Activated T-cell treated with anti-CD3 and anti-CD28 coated beads for 48 hours (primary cell): ENCODE data around the gene HDX.
"Not testable (repeated sequence)": the region's sequence is repeated elsewhere in the genome, so short reads cannot be mapped to it uniquely, and the experiment has no call there.

Experiments
- DNase-seq: peaks from one replicate; pipeline ENCODE4 v3.0.0-alpha.2; 2020; ENCODE audit warnings: low read depth

HDX gene, protein sequence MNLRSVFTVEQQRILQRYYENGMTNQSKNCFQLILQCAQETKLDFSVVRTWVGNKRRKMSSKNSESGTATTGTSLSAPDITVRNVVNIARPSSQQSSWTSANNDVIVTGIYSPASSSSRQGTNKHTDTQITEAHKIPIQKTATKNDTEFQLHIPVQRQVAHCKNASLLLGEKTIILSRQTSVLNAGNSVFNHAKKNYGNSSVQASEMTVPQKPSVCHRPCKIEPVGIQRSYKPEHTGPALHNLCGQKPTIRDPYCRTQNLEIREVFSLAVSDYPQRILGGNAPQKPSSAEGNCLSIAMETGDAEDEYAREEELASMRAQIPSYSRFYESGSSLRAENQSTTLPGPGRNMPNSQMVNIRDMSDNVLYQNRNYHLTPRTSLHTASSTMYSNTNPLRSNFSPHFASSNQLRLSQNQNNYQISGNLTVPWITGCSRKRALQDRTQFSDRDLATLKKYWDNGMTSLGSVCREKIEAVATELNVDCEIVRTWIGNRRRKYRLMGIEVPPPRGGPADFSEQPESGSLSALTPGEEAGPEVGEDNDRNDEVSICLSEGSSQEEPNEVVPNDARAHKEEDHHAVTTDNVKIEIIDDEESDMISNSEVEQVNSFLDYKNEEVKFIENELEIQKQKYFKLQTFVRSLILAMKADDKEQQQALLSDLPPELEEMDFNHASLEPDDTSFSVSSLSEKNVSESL

GRCh38 chrX:84501798-84502628 lies at the start of gene HDX:
HDX (minus strand) TSS chrX:84502453; CDS start chrX:84475397, 27,056 bp downstream.
- peak; percentile 51 for DNase-seq

DNA sequence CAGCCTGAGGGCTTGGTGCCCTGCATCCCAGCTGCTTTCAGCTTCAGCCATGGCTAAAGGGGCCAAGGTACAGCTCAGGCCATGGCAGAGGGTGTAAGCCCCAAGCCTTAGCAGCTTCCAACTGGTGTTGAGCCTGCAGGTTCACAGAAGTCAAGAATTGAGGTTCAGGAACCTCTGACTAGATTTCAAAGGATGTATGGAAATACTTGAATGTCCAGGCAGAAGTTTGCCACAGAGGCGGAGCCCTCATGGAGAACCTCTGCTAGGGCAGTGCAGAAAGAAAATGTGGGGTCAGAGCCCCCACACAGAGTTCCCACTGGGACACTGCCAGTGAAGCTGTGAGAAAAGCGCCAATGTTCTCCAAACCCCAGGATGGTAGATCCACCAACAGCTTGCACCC lies 39.1 kb upstream of the HDX start:
- not testable (repeated sequence) for DNase-seq

- not testable (repeated sequence) for DNase-seq
Measured at GRCh38 chrX:84537627-84538026, 35.4 kb upstream of the HDX start.

DNA sequence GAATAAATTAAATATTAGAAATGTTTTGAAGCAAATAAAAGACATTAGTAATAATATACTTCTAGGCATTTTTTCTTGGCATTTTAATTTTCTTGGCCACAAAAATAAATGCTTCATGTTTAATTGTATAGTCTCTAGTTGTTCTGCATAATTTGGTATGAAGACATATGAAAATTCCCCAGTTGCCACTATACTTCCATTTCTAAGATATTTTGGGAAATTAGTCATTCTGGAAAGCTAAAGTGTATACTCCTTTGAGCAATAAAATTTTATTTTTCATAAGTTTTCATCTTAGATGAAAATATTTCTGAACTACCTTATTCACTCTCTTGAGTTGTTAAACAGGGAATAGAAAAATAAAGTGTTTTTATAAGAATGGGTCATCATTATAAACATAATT lies 13.8 kb downstream of the HDX start:
- DNase-seq, result no peak

- DNase-seq, result no peak
Measured at GRCh38 chrX:84487365-84488353, 14.6 kb downstream of the HDX start.

DNA sequence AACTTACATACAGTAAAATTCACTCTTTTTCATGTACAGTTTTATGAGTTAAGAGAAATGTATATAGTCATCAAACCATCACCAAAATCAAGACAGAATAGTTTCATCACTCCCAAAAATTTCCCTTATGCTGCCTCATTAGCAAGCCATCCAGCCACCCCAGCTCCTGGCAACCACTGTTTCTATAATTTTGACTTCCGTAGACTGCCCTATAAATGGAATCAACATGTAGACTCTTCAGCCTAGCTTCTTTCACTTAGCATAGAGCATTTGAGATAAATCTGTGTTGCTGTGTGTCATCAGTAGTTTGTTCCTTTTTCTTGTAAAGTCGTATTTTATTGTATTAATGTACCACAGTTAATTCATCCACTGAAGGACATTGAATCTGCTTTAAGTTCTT lies 23.2 kb downstream of the HDX start:
- DNase-seq, result no peak

- no peak for DNase-seq
Measured at GRCh38 chrX:84477114-84477513, 25.1 kb downstream of the HDX start.

DNA sequence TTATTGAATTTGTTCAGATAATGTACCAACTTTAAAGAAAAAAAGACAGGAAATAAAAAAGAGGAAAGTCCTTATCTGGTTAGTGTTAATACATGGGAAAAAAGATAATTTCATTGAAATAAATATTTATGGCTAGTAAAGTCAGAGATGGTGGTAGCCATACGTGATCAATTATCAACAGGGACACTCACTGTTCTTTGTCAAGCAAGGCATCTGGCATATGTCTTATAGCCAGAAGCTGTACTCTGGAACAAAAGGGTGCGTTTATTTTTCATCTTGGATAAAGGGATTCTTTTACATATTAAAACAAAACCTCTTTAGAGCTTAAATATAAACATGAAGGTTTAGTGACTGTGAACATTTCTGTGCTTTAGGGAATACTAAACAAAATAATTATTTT lies 26.7 kb downstream of the HDX start:
- DNase-seq, result no peak

- DNase-seq, result no peak
Measured at GRCh38 chrX:84475101-84475500, 27.2 kb downstream of the HDX start.

DNA sequence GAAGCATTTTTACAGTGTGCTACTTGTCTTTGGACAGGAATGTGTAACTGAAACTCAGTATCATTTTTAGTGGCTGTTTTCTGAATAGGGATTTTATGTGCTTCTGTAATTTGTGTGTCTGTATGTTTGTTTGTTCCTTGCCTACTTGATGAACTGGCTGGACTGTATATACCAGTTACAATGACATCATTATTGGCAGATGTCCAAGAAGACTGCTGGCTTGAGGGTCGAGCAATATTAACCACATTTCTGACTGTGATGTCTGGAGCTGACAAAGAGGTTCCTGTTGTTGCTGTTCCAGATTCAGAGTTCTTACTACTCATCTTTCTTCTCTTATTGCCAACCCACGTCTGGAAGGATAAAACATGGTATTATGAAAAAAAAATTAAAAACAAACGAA lies 33.0 kb downstream of the HDX start:
- no peak for DNase-seq

DNA sequence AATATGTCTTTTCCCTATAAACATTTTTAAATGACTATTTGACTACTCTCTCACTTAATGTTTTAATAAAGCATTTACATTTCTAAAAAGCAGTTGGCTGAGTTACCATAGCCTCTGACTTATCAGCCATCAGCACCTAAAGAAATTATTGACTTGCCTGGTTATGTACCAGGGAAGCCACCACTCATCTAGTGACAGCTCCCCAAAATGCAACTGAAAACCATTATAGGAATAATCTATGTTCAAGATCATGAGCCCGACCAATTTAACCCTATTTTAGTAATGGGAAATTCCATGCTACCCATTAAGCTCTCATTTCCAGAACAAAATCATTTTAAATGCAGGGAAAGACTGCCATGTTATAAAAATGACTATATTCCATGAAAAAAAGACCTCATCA lies 34.4 kb downstream of the HDX start:
- DNase-seq, result no peak

DNA sequence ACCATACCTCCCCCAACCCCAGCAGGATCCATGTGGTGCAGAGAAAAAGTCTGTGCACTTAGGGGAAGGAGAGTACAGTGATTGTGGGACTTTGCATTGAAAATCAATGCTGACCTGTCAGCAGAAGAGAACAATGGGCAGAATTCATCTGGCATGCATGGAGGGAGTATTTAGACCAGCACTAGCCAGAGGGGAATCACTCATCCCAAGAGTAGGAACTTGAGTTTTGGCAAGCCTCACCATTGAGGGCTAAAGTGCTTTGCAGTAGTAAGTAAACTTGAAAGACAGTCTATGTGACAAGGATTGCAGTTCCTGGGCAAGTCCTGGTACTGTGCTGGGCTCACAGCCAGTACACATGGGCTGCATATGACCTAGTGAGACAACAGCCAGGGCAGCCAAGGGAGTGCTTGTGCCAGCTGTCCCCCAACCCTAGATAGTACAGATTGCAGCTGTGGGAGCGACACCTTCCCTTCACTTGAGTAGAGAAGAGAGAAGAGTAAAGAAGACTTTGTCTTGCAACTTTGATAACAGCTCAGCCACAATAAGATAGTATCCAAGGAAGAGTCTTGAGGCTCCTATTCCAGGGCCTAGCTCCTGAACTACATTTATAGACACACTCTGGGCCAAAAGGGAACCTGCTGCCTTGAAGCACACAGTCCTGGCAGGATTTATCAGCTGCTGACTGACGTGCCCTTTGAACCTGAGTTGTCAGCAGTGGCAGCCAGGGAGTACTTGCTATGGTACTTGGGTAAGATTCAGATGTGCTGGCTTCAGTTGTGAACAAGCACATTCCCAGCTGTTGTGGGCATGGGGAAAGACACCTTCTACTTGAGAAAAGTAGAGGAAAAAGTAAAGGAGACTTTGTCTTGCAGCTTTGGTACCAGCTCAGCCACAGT lies 48.7 kb downstream of the HDX start:
- DNase-seq, result no peak

- no peak for DNase-seq
Measured at GRCh38 chrX:84441143-84441542, 61.1 kb downstream of the HDX start.

DNA sequence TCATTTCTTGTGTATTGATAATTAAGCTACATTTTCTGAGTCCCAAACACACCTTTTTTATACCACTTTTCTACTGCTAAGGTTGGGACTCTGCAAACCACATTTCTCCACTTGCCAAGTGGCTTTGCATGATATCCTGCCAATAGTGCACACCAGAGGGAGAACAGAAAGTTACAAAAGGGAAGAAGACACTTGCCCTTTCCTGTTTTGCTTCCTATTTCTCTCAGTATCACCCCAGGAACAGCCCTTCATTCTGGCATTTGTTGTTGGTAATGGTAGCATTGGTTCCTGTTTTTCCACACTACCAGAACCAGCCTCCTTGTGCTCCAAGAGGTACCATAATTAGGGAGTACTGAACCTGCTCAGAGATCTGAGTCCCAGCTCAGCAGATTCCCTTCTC lies 87.1 kb downstream of the HDX start:
- no peak for DNase-seq

GRCh38 chrX:84363663-84364062 lies 138.6 kb downstream of the HDX start:
- DNase-seq, result no peak

DNA sequence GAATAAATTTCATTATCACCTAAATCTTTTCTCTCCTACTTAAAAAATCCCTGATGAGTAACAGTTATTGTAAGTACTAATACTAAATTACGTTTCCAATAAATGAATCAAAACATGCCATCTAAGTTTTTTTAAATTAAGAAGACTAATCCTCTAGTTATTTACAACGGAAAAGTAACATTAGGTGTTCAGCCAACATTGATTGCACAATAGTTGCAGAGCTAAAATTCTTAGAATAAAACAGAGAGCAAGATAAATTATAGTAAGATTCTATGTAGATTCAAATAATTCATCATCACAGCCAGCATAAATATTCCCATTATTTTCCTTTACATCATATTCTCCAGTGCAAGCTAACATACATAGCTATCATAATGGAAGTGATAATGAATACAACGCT lies 139.2 kb downstream of the HDX start:
- DNase-seq, result no peak

GRCh38 chrX:84362184-84362838 lies 139.9 kb downstream of the HDX start:
- DNase-seq, result no peak

DNA sequence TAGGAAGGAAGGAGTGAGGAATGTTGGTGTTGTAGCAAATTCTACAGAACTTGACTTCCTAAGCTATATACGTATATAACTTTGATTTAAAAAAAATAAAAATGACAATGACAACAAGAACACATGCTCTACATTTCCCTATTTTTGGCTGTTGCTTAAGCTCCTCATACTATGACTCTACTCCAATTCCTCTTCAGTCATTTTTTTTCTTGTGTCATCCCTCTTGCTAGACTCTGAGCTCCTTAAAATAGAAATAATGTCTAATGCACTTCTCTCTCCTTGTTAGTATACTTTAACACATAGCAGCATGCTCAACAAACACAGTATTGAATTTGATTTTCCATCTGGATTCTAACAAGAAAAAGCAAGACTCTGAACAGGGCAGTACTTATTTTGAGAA lies 144.0 kb downstream of the HDX start:
- DNase-seq, result no peak

DNA sequence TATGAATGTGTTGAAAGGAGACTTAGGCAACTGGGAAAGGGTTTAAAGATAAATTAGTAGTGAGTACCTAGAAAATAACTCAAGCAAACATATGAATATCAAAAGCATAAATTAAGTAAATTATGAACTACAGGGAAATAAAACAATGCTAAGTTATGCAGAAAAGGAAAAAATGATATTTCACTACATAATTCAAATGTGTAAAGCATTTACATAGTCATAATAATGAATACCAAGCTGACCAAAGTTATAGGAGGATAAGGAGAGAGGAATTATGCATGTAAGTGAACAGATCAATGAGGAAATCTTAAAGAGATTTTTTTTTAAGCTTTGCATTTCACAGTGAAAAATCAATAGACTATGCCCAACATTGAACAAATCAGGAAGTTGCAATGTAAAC lies 145.0 kb downstream of the HDX start:
- DNase-seq, result no peak

DNA sequence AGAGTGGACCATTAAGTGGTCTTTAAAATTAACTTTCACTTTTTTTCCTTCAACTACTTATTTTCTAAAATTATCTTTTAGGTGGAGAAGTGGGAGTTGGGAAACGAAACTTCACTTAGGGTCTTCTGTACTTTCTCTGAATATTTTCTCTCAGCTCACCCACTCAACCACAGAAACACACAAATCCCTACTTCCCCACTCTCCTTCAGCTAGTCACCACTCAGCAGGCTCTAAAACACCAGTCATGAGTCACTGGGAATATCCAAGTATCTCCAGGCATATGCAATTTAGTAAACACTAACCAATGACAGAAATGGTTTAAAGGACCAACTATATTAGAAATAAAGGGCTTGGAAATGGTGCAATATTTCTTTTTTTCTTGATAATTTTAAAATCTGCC lies 161.3 kb downstream of the HDX start:
- no peak for DNase-seq
